ENCODE measurements around the gene SORBS2. TPM values are rescaled to one million over a fixed set of nuclear protein-coding genes. Genes with fewer than 3 reads are reported as not detected.

The SORBS2 gene
- total and polyA plus RNA-seq, 2 of the 8 experiments (the other 6 are each of a cell fraction or from before 2014, with no cell fraction given), result 73.0 to 87.1 TPM

DNA sequence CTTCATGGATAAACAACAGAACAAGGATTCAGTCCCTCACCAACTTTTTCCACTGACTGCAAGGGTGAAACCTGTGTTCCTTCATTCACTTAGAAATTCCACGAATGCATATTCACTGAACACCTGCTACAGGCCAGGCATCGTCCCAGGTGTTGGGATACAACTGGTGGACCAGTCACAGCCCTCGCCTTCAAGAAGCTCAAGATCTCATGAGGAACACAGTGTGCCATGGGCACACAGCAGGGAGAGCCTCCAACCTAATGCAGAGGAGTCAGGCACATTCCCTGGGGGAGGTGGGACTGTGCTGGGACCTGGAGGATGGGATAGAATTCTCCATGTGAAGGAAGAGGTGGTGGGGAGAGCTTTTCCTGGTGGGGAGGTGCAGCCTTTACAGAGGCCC is 169.1 kb downstream of the SORBS2 start (continued):
- TF ChIP-seq NRF1 (IDR thresholded peaks at IDR 0.05; ENCODE audit: low read depth, low read length) (no peak), TAF7 (optimal IDR thresholded peaks at IDR 0.05; ENCODE audit: borderline replicate concordance, low read depth, low read length) (no peak), E2F6 (IDR thresholded peaks at IDR 0.05) (no peak), TEAD4 (IDR thresholded peaks at IDR 0.05; ENCODE audit: low read depth, low read length) (no peak), NANOG (IDR thresholded peaks at IDR 0.05; ENCODE audit: insufficient read depth, low read depth, low read length, poor library complexity, severe bottlenecking) (no peak), USF2 (IDR thresholded peaks at IDR 0.05; ENCODE audit: low read length) (no peak)
